HepG2 (cell line): ENCODE measurements around the gene UNC79.

Experiments used
- ATRX ChIP-seq: sonication (generic); formaldehyde crosslinking; IDR thresholded peaks from 2 replicates; pipeline ENCODE4 v1.4.0; 2020; ENCODE audit warnings: missing genetic modification reagents, borderline replicate concordance
- CEBPB ChIP-seq: IDR thresholded peaks from 2 replicates; pipeline ENCODE4 v1.6.1; 2011; ENCODE audit warnings: low read depth, low read length, improper control_type of control experiment, borderline replicate concordance
- CTCF ChIP-seq: sonication (generic); formaldehyde crosslinking; IDR thresholded peaks from 2 replicates; pipeline ENCODE4 v1.5.0; 2020; ENCODE audit warnings: mild to moderate bottlenecking, missing genetic modification reagents, moderate library complexity
- DZIP1 ChIP-seq: sonication (generic); formaldehyde crosslinking; IDR thresholded peaks from 2 replicates; pipeline ENCODE4 v1.5.0; 2020; ENCODE audit warnings: mild to moderate bottlenecking, missing genetic modification reagents
- FLYWCH1 ChIP-seq: sonication (generic); formaldehyde crosslinking; IDR thresholded peaks from 2 replicates; pipeline ENCODE4 v1.8.1; 2023; ENCODE audit warnings: mild to moderate bottlenecking, missing genetic modification reagents
- KAT2B ChIP-seq: fragments of 150-350 bp; IDR thresholded peaks from 2 replicates; pipeline ENCODE4 v1.6.1; 2014; ENCODE audit warnings: low read depth, low read length, borderline replicate concordance
- POLR2AphosphoS2 ChIP-seq: IDR thresholded peaks from 2 replicates; pipeline ENCODE4 v1.6.1; 2011; ENCODE audit warnings: low read depth, low read length, improper control_type of control experiment
- RXRA ChIP-seq: sonication (generic); formaldehyde crosslinking; IDR thresholded peaks from 2 replicates; pipeline ENCODE4 v1.5.1; 2020; ENCODE audit warnings: missing genetic modification reagents
- ZBTB8A ChIP-seq: sonication (generic); formaldehyde crosslinking; IDR thresholded peaks from 2 replicates; pipeline ENCODE4 v1.4.0; 2020; ENCODE audit warnings: mild to moderate bottlenecking, low read depth, missing genetic modification reagents, borderline replicate concordance
- ZFP91 ChIP-seq: sonication (generic); formaldehyde crosslinking; IDR thresholded peaks from 2 replicates; pipeline ENCODE4 v1.9.0; 2022; ENCODE audit warnings: missing genetic modification reagents, mild to moderate bottlenecking, borderline replicate concordance
- ZFY ChIP-seq: sonication (generic); formaldehyde crosslinking; IDR thresholded peaks from 2 replicates; pipeline ENCODE4 v1.4.0; 2020; ENCODE audit warnings: missing genetic modification reagents
- ZNF253 ChIP-seq: sonication (generic); formaldehyde crosslinking; IDR thresholded peaks from 2 replicates; pipeline ENCODE4 v1.8.0; 2022; ENCODE audit warnings: mild to moderate bottlenecking, missing genetic modification reagents, borderline replicate concordance
- ZNF770 ChIP-seq: sonication (generic); formaldehyde crosslinking; IDR thresholded peaks from 2 replicates; pipeline ENCODE4 v1.5.0; 2020; ENCODE audit warnings: mild to moderate bottlenecking, missing genetic modification reagents

GRCh38 chr14:93522221-93522620 is 91.5 kb downstream of the UNC79 start:
- TF ChIP-seq ZBTB8A (no peak), RXRA (no peak), POLR2AphosphoS2 (no peak), ZFY (CRISPR knock-in tag) (no peak), ZNF770 (CRISPR knock-in tag) (no peak), ZFP91 (no peak), ZNF253 (CRISPR knock-in tag) (no peak), ATRX (no peak), DZIP1 (CRISPR knock-in tag) (no peak), FLYWCH1 (CRISPR knock-in tag) (no peak), CEBPB (no peak), KAT2B (no peak), CTCF (CRISPR knock-in tag) (no peak)
